ENCODE measurements around the gene FNDC3B.

The FNDC3B gene

GRCh38 chr3:172203522-172204258, 164.3 kb downstream of the FNDC3B start:
- peaks cover 12% of the 10 kb centered on the region for H3K9me3 Mint-ChIP-seq
- no peaks in the 10 kb centered on the region for H3K4me1 Mint-ChIP-seq
- H3K36me3 Mint-ChIP-seq = peaks cover 32% of the 10 kb centered on the region
- H3K27me3 Mint-ChIP-seq = no peaks in the 10 kb centered on the region
- H3K4me3 Mint-ChIP-seq = no peak overlapping the region
- no peak overlapping the region for H3K27ac Mint-ChIP-seq

- Mint-ChIP-seq H3K4me1 (no peaks in the 10 kb centered on the region), H3K36me3 (peaks cover 29% of the 10 kb centered on the region), H3K9me3 (peaks cover 12% of the 10 kb centered on the region), H3K27me3 (no peaks in the 10 kb centered on the region), H3K27ac (no peak overlapping the region), H3K4me3 (peak overlapping the region; percentile 8)
These were observed 165.3 kb downstream of the FNDC3B start for GRCh38 chr3:172204716-172205115.

- peaks cover 7% of the 10 kb centered on the region for H3K4me1 Mint-ChIP-seq
- H3K9me3 Mint-ChIP-seq = peaks cover 10% of the 10 kb centered on the region
These were observed 169.4 kb downstream of the FNDC3B start for GRCh38 chr3:172208586-172209332.

DNA sequence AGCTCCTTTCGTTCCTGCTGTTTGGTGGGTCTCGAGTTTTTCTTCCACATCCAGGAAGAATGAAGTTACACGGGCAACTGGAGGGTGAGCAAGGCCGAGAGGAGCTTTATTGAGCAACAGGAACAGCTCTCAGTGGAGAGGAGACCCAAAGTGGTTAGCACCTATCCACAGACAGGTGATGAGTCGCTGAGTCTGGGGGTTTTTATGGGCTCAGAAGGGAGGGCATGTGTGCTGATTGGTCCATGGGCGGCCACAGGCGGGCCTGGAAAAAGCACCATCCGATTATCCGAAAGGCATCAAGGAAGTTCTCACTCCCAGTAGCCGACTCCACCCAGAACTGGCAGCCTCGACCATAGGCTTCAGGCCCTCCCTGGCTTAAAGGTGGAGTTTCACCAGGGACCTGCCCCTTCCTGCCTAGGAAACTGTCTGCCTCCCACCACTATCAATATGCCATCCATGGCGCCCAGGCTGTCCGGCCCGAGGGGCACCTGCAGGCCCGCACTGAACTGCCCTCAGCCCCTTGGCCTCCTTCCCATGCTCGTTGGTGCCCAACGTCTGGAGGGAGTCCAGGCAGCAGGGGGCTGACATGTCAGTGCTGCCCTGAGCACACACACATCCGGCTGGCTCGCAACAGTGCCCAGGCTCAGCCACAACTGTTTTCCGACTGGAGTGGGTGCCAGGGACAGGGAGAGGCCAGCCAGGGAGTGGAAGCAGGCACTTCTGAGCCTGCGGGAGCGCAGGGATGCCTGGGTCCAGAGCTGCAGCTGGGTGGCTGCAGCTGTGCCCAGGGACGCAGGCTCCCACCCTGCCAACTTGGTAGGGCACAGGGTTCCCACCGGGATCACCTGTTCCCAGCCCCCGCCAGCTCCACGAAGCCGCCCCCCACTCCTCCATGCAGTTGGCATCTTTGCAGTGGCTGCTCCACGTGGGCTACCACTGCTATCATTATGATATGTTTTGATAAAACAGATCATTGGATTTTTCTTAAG, 170.2 kb downstream of the FNDC3B start:
- peaks cover 17% of the 10 kb centered on the region for H3K36me3 Mint-ChIP-seq
- no peak overlapping the region for H3K27ac Mint-ChIP-seq
- H3K27me3 Mint-ChIP-seq = no peaks in the 10 kb centered on the region
- no peak overlapping the region for H3K4me3 Mint-ChIP-seq
- H3K9me3 Mint-ChIP-seq = peaks cover 5% of the 10 kb centered on the region
- peaks cover 16% of the 10 kb centered on the region for H3K4me1 Mint-ChIP-seq

More at GRCh38 chr3:172208586-172209332, 169.4 kb downstream of the FNDC3B start:
- Mint-ChIP-seq H3K27me3 (no peaks in the 10 kb centered on the region), H3K36me3 (peaks cover 23% of the 10 kb centered on the region), H3K4me3 (no peak overlapping the region), H3K27ac (no peak overlapping the region)

- Mint-ChIP-seq H3K9me3 (no peaks in the 10 kb centered on the region), H3K36me3 (peaks cover 18% of the 10 kb centered on the region), H3K4me1 (peaks cover 21% of the 10 kb centered on the region), H3K27ac (no peak overlapping the region), H3K27me3 (no peaks in the 10 kb centered on the region), H3K4me3 (no peak overlapping the region)
These were observed 171.0 kb downstream of the FNDC3B start for GRCh38 chr3:172210355-172210754.

GRCh38 chr3:172211123-172211522, 171.7 kb downstream of the FNDC3B start:
- Mint-ChIP-seq H3K9me3 (no peaks in the 10 kb centered on the region), H3K4me3 (no peak overlapping the region), H3K27ac (no peak overlapping the region), H3K4me1 (peaks cover 21% of the 10 kb centered on the region), H3K27me3 (no peaks in the 10 kb centered on the region), H3K36me3 (peaks cover 14% of the 10 kb centered on the region)

GRCh38 chr3:172213200-172213599, 173.8 kb downstream of the FNDC3B start:
- Mint-ChIP-seq H3K4me3 (no peak overlapping the region), H3K36me3 (peaks cover 10% of the 10 kb centered on the region), H3K9me3 (no peaks in the 10 kb centered on the region), H3K4me1 (peaks cover 34% of the 10 kb centered on the region), H3K27ac (peak overlapping the region; percentile 3), H3K27me3 (no peaks in the 10 kb centered on the region)

GRCh38 chr3:172213904-172214303, 174.5 kb downstream of the FNDC3B start:
- H3K27me3 Mint-ChIP-seq = no peaks in the 10 kb centered on the region
- peaks cover 10% of the 10 kb centered on the region for H3K36me3 Mint-ChIP-seq
- no peak overlapping the region for H3K27ac Mint-ChIP-seq
- no peaks in the 10 kb centered on the region for H3K9me3 Mint-ChIP-seq
- no peak overlapping the region for H3K4me3 Mint-ChIP-seq
- H3K4me1 Mint-ChIP-seq = peaks cover 39% of the 10 kb centered on the region

GRCh38 chr3:172216267-172216666, 176.9 kb downstream of the FNDC3B start:
- Mint-ChIP-seq H3K4me3 (no peak overlapping the region), H3K9me3 (no peaks in the 10 kb centered on the region), H3K27me3 (no peaks in the 10 kb centered on the region), H3K4me1 (peaks cover 49% of the 10 kb centered on the region), H3K27ac (no peak overlapping the region), H3K36me3 (peaks cover 7% of the 10 kb centered on the region)

GRCh38 chr3:172216911-172217310, 177.5 kb downstream of the FNDC3B start:
- no peak overlapping the region for H3K27ac Mint-ChIP-seq
- no peaks in the 10 kb centered on the region for H3K9me3 Mint-ChIP-seq
- peaks cover 50% of the 10 kb centered on the region for H3K4me1 Mint-ChIP-seq

GRCh38 chr3:172217877-172218276, 178.5 kb downstream of the FNDC3B start:
- Mint-ChIP-seq H3K36me3 (peaks cover 5% of the 10 kb centered on the region), H3K4me3 (no peak overlapping the region), H3K27me3 (no peaks in the 10 kb centered on the region), H3K27ac (no peak overlapping the region), H3K4me1 (peaks cover 51% of the 10 kb centered on the region), H3K9me3 (no peaks in the 10 kb centered on the region)

More at GRCh38 chr3:172216911-172217310, 177.5 kb downstream of the FNDC3B start:
- no peaks in the 10 kb centered on the region for H3K27me3 Mint-ChIP-seq
- no peak overlapping the region for H3K4me3 Mint-ChIP-seq
- peaks cover 5% of the 10 kb centered on the region for H3K36me3 Mint-ChIP-seq

GRCh38 chr3:172218350-172219323, 179.3 kb downstream of the FNDC3B start:
- Mint-ChIP-seq H3K36me3 (peaks cover 5% of the 10 kb centered on the region), H3K4me3 (no peak overlapping the region), H3K4me1 (peaks cover 51% of the 10 kb centered on the region), H3K27me3 (no peaks in the 10 kb centered on the region), H3K9me3 (no peaks in the 10 kb centered on the region), H3K27ac (no peak overlapping the region)

- Mint-ChIP-seq H3K27me3 (no peaks in the 10 kb centered on the region), H3K4me3 (no peak overlapping the region), H3K36me3 (peaks cover 7% of the 10 kb centered on the region), H3K4me1 (peaks cover 45% of the 10 kb centered on the region), H3K9me3 (no peaks in the 10 kb centered on the region), H3K27ac (no peak overlapping the region)
These were observed 180.4 kb downstream of the FNDC3B start for GRCh38 chr3:172219750-172220149.

DNA sequence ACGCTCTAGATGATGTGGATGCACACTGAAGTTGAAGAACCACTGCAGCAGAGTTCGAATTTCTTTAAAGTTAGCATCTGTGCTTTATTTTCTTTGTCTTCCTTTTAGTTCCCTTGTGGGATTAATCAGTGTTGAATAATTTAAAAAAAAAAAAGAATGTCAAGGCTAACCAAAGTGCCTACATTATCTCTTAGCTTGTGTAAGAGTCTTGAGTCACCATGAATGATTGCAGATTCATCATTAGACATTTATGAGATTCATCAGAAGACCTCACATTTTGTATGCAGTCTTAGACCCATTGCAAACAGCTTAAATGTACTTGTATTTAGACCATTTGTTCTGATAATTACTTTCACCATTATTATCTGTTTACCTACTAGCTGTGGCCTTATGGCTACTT, 182.2 kb downstream of the FNDC3B start:
- Mint-ChIP-seq H3K4me3 (no peak overlapping the region), H3K27me3 (no peaks in the 10 kb centered on the region), H3K4me1 (peaks cover 41% of the 10 kb centered on the region), H3K36me3 (peaks cover 4% of the 10 kb centered on the region), H3K9me3 (no peaks in the 10 kb centered on the region), H3K27ac (no peak overlapping the region)
